GM19372 (cell line): ENCODE measurements around the gene AP1S1.
A peak's percentile ranks its signal among the peaks of the same experiment; 100 is the strongest.
"Not testable (repeated sequence)": the region's sequence is repeated elsewhere in the genome, so short reads cannot be mapped to it uniquely, and the experiment has no call there.

Source experiments
- ATAC-seq: cut with Tn5 transposase; IDR thresholded peaks from one replicate; pipeline ENCODE4 v1.9.1; 2021; ENCODE audit warnings: mild to moderate bottlenecking, low read depth, moderate library complexity; ENCODE audit not compliant: unreplicated experiment

Gene AP1S1

DNA sequence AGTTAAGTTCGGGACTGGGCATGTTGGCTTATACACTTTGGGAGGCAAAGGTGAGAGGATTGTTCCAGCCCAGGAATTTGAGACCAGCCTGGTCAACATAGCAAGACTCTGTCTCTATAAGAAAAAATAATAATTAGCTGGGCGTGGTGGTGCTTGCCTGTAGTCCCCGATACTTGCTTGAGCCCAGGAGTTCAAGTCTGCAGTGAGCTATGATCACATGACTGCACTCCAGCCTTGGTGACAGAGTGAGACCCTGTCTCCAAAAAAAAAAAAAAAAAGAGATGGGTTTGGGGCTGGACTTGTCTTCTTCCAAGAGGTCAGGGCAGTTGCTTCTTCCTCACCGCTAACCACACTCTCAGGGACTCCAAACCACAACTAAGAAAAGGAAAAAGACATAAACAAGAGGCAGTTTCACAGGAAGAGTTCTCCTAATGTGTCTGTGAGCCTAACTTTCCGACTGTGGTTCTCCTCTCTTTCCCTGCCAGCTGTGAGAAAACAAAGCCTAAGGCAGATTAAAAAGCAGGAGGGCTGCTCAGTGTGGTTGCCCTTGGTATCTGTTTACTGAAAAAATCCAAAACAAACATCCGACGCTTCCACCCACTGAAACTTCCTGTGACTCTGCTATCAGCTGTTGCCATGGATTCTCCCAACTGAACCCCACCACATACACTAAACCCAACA lies 29.8 kb upstream of the AP1S1 start:
- ATAC-seq = no peak

DNA sequence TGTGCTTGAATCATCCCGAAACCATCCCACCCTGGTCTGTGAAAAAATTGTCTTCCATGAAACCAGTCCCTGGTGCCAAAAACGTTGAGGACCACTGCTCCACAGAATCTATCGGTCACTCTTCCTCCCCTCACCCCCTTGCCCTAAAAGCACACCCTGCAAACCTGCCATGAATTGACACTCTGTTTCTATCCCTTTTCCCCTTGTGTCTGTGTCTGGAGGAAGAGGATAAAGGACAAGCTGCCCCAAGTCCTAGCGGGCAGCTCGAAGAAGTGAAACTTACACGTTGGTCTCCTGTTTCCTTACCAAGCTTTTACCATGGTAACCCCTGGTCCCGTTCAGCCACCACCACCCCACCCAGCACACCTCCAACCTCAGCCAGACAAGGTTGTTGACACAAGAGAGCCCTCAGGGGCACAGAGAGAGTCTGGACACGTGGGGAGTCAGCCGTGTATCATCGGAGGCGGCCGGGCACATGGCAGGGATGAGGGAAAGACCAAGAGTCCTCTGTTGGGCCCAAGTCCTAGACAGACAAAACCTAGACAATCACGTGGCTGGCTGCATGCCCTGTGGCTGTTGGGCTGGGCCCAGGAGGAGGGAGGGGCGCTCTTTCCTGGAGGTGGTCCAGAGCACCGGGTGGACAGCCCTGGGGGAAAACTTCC lies 28.2 kb upstream of the AP1S1 start:
- ATAC-seq = peak; percentile 43

DNA sequence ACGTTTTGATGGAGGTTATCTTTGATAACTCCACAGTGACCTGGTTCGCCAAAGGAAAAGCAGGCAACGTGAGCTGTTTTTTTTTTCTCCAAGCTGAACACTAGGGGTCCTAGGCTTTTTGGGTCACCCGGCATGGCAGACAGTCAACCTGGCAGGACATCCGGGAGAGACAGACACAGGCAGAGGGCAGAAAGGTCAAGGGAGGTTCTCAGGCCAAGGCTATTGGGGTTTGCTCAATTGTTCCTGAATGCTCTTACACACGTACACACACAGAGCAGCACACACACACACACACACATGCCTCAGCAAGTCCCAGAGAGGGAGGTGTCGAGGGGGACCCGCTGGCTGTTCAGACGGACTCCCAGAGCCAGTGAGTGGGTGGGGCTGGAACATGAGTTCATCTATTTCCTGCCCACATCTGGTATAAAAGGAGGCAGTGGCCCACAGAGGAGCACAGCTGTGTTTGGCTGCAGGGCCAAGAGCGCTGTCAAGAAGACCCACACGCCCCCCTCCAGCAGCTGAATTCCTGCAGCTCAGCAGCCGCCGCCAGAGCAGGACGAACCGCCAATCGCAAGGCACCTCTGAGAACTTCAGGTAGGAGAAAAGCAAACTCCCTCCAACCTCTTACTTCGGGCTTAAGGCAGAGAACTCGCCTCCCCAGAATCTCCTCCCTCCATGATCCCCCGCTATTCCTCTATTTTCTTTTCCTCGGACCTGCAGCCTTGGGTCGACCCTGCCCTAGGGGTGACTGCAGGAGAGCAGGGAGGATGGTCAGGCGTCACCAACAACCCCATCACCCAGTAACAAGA lies 27.4 kb upstream of the AP1S1 start, which contains the start of gene SERPINE1:
Gene SERPINE1 (plus strand): TSS at position 454 of the 809 bp plus-strand sequence. CDS start 1,290 bp downstream, outside the sequence.
- peak; percentile 31 for ATAC-seq

DNA sequence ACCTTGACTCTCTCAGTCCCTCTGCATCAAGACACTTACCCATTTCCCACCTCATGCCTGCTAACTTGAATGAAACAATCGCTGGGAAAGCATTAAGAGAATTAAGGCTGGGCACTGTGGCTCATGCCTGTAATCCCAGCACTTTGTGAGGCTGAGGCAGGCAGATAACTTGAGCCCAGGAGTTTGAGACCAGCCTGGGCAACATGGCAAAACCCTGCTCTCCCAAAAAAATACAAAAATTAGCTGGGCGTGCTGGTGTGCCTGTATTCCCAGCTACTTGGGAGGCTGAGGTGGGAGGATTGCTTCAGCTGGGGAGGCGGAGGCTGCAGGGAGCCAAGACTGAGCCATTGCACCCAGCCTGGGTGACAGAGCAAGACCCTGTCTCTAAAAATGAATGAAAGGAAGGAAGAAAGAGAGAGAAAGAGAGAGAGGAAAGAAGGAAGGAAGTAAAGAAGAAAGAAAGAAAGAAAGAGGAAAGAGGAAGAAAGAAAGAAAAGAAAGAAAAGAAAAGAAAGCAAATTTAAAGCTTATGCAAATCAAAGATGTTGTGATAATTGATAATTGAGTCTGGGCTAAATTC lies 26.7 kb upstream of the AP1S1 start:
- no peak for ATAC-seq

DNA sequence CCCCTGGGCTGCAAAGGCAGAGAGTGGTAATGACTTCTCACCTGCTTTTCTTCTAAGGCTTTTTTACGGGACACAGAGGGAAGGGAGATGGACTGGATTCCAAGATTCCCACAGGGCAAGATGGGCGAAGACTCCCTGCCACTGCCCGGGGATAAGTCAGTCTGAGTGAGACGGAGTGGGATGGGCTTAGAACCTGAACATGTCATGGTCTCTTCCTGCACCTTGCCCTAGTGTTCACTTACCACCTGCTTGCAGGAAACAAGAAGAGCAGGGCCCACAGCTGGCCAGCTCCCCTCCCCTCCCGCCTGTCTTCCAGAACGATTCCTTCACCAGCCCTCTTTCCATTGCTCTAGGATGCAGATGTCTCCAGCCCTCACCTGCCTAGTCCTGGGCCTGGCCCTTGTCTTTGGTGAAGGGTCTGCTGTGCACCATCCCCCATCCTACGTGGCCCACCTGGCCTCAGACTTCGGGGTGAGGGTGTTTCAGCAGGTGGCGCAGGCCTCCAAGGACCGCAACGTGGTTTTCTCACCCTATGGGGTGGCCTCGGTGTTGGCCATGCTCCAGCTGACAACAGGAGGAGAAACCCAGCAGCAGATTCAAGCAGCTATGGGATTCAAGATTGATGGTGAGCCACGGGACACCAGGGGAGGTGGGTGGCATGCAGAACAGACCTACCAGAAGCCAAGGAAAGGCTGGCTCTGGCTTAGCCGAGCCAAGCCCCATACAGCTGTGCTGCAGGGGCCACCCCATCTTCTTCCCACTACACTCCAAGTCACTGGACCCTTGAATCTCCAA lies 26.0 kb upstream of the AP1S1 start:
- ATAC-seq = no peak

DNA sequence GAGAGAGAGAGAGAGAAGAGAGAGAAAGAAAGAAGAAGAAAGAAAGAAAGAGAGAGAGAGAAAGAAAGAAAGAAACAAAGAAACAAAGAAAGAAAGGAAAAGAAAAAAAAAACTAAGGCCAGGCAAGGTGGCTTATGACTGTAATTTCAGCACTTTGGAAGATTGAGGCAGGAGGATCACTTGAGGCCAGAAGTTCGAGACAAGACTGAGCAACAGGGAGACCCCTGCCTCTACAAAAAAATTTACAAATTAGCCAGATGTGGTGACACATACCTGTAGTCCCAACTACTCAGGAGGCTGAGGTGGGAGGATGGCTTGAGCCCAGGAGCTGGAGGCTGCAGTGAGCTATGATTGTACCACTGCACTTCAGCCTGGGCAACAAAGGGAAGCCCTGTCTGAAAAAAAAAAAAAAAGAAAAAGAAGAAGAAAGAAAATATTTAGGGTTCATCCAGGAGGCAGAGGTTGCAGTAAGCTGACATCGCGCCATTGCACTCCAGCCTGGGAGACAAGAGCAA lies 24.6 kb upstream of the AP1S1 start:
- ATAC-seq = no peak

DNA sequence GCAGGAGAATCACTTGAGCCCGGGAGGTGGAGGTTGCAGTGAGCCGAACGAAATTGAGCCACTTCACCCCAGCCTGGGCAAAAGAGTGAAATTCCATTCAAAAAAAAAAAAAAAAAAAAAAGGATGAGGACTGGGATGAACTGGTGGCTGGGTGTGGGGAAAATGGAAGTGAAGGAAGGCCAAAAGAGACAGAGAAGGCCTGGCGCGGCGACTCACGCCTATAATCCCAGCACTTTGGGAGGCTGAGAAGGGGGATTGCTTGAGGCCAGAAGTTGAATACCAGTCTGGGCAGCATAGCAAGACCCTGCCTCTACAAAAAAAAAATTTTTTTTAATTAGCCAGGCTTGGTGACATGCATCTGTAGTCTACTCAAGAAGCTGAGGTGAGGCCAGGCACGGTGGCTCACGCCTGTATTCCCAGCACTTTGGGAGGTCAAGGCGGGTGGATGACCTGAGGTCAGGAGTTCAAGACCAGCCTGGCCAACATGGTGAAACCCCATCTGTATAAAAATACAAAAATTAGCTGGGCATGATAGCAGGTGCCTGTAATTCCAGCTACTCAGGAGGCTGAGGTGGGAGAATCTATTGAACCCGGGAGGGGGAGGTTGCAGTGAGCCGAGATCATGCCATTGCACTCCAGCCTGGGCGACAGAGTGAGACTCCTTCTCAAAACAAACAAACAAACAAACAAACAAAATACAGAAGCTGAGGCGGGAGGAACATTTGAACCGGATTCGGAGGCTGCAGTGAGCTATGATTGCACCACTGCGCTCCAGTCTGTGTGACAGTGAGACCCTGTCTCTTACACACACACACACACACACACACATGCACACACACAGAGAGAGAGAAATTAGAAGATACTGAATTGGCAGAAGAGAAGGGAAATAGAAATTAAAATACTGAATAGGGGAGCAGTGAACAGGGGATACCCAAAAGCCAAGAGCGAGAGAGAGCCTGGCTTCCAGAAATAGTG lies 21.4 kb upstream of the AP1S1 start:
- not testable (repeated sequence) for ATAC-seq

DNA sequence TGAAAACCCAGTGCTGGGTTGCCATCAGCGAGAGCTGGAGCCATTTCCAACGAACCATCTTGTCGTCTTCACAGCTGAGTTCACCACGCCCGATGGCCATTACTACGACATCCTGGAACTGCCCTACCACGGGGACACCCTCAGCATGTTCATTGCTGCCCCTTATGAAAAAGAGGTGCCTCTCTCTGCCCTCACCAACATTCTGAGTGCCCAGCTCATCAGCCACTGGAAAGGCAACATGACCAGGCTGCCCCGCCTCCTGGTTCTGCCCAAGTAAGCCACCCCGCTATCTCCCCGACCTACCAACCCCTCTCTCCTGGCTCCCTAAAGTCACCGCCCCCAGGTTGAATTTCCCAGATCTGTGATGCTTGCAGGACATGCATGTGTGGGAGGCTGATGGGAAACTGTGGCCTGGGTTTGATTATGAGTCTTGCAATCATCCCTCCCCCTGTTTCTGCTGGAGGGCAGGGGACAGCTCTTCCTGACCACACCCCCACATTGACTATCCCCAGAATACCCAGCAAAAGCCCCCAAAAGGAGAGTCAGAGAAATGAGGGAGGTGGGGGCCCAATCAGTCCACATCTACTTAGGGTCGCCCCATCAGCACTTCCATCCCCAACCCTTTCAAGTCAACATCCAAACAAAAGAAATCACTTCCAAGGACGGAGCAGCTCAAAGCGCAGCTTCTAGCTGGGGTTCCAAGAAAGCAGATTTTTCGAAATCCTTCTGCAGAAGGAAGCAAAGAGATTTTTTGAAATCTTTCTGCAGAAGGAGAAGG lies 20.5 kb upstream of the AP1S1 start:
- no peak for ATAC-seq

DNA sequence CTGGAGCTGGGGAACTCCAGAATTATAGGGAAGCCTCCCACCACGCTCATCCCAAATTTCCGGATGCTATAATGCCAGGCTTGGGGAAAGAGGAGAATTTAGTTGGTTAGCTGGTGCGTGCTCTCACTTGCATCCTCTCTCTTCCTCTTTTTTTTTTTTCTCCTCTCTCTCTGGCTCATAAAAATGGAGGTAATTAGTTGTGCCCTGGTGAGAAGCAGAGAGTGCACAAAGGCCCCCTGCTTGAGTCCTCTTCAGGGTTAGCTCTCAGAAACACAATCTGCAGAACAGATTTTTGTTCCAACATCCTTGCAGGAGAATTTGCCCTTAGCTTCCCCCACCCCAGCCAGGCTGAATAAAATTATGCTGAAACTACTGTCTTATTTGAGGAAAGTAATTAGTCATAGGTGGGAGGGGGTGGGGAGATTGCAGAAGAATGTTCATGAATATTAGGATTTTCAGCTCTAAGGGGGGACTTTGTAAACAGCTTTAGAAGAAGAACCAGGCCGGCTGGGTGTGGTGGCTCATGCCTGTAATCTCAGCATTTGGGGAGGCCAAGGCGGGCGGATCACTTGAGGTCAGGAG lies 19.8 kb upstream of the AP1S1 start:
- no peak for ATAC-seq

DNA sequence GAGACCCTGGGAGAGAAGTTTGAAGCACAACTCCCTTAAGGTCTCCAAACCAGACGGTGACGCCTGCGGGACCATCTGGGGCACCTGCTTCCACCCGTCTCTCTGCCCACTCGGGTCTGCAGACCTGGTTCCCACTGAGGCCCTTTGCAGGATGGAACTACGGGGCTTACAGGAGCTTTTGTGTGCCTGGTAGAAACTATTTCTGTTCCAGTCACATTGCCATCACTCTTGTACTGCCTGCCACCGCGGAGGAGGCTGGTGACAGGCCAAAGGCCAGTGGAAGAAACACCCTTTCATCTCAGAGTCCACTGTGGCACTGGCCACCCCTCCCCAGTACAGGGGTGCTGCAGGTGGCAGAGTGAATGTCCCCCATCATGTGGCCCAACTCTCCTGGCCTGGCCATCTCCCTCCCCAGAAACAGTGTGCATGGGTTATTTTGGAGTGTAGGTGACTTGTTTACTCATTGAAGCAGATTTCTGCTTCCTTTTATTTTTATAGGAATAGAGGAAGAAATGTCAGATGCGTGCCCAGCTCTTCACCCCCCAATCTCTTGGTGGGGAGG lies 16.5 kb upstream of the AP1S1 start:
- ATAC-seq = no peak

DNA sequence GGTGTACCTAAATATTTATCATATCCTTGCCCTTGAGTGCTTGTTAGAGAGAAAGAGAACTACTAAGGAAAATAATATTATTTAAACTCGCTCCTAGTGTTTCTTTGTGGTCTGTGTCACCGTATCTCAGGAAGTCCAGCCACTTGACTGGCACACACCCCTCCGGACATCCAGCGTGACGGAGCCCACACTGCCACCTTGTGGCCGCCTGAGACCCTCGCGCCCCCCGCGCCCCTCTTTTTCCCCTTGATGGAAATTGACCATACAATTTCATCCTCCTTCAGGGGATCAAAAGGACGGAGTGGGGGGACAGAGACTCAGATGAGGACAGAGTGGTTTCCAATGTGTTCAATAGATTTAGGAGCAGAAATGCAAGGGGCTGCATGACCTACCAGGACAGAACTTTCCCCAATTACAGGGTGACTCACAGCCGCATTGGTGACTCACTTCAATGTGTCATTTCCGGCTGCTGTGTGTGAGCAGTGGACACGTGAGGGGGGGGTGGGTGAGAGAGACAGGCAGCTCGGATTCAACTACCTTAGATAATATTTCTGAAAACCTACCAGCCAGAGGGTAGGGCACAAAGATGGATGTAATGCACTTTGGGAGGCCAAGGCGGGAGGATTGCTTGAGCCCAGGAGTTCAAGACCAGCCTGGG lies 15.9 kb upstream of the AP1S1 start:
- ATAC-seq = no peak

DNA sequence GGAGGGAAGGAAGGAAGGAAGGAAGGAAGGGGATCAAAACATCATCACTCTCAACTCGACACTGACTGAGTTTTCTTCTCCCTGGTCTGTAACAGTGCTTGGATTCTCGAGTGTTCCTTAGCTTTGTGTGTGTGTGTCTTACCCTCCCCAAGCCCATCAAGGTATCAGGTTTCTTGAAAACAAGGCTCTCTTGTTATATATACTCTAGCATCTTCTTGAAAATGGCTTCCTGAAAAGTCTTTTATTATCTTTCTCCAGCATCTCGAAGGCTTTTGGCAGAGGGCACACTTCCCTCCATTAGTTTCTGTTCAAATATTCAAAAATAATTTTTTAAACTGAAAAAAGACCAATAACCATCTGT lies 14.0 kb upstream of the AP1S1 start:
- no peak for ATAC-seq

DNA sequence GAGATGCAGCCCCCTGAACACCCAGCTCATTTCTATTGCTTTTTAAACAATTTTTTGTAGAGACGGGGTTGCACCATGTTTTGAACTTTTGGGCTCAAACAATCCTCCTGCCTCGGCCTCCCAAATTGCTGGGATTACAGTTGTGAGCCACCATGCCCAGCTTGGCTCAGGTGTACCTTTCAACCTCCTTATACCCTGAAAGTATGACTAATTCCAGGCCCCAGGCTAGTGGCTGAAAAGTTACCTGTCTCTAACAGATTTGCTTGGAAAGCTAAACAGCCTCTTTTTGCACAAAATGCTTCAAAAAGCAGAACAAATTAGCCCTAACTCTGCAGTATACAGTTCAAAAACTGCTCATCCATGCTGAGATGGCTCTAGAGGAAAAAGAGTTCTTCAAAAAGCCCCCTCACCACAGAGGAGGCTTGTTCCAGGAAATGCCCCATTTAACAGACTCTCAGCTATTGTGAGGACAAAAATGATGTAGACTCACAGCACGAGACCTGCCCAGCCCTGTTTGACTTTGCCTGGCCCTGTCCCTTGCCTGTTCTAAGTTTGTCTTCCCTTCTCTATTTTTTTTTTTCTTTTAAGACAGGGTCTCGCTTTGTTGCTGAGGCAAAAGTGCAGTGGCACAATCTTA lies 13.4 kb upstream of the AP1S1 start:
- ATAC-seq = no peak

DNA sequence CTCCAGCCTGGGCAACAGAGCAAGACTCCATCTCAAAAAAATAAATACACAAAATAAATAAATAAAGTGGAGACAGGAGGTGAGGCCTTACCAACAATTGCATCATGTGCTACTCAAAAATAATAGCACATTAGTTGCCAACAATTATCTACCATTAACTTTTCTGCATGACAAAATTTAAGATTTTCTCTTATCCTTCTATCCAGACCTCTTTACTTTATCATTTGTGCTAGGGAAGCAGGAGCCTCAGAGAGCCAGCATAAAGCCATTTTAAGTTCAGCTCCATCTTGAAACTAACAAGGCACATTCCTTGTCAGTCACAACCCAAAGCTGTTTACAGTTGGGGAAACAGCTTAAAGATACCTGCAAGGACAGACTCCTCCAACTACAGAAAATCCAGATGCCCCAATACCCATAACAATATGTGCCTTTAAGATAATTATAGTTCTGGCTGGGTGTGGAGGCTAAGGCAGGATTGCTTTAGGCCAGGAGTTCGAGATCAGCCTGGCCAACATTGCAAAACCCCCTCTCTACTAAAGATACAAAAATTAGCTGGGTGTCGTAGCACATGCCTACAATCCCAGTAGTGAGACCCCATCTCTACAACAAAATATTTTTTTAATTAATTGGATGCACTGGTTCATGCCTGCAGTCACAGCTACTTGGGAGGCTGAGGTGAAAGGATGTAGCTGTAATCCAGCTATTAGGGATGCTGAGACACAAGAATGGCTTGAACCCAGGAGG lies 2.2 kb upstream of the AP1S1 start:
- no peak for ATAC-seq

DNA sequence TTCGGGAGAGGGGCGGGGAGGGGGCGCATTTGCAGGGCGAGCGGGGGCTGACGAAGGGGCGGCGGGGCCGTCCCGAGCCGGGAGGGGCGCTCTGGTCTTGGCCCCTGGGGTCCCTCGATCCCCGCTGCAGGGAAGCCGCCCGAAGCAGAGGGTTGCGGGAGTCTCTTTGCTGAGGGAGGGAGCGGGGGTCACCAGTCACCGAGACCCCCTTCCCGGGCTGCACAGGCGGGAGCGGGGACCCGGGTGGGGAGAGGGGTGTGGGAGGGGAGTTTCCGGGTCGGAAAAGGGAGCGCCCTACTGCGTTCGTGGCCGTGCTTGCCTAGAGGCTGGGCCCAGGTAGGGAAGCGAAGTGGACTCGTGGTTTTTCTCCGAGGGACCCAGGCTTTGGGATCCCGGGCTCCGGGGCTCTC lies 422 bp downstream of the AP1S1 start:
- ATAC-seq = no peak

DNA sequence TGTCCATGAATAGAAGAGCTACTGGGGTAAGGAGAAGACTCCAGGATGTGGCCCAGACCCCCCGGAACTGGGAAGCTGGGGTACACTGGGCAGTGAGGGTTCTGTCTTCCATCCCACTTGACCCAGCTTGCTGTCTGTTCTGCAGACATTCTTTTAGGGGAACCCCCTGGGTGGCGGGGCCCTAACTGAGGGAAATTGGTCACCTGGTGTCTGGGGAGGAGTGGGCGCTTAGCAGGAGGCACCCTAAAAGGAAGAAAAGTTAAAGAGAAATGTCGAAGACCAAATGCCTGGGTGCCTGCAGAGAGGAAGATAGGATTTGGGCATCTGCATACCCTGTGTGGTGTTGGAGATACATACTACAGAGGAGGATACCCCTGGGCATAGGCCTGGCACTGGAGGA lies 1.0 kb downstream of the AP1S1 start:
- no peak for ATAC-seq
